Muscle of leg (tissue), 11 donors: Measurements from ENCODE around the gene SGCG. TPM values are rescaled to one million over a fixed set of nuclear protein-coding genes. Genes with fewer than 3 reads are reported as not detected.
A peak's percentile ranks its signal among the peaks of the same experiment; 100 is the strongest.

Experiments
- DNase-seq: peaks from one replicate; pipeline ENCODE4 v3.0.0; 2013
- H3K27ac ChIP-seq: one replicate; pipeline ENCODE4 v1.5.1; 2013; ENCODE audit warnings: mild to moderate bottlenecking, low read length, control low read depth
- H3K27me3 ChIP-seq: one replicate; pipeline ENCODE4 v1.6.1; 2013; ENCODE audit warnings: low read length; ENCODE audit not compliant: control insufficient read depth, insufficient read depth
- H3K36me3 ChIP-seq: one replicate; pipeline ENCODE4 v1.6.1; 2013; ENCODE audit warnings: low read length; ENCODE audit not compliant: control insufficient read depth, insufficient read depth
- H3K4me1 ChIP-seq: one replicate; pipeline ENCODE4 v1.6.1; 2013; ENCODE audit warnings: low read length; ENCODE audit not compliant: control insufficient read depth, insufficient read depth
- H3K4me3 ChIP-seq: one replicate; pipeline ENCODE4 v1.5.1; 2013; ENCODE audit warnings: low read length, control low read depth
- H3K9me3 ChIP-seq: replicated peaks from 2 replicates; pipeline ENCODE4 v1.6.1; 2013; ENCODE audit warnings: low read depth, low read length; ENCODE audit not compliant: control insufficient read depth
- WGBS: methylation state at CpG from one replicate; pipeline ENCODE4 v1.1.5; 2013; ENCODE audit warnings: missing lambda C conversion rate; ENCODE audit not compliant: insufficient coverage; 5-methylcytosine and 5-hydroxymethylcytosine counted together
- polyA plus RNA-seq, 8 donors: library from polyadenylated mRNA; unstranded; fragments of 120-200 nt; gene quantifications; one replicate each; pipeline versions ENCODE4 v1.2.1 to v1.2.3, GENCODE V29; 2013; ENCODE audit warnings: inconsistent platforms in 1 of 8, low replicate concordance in 1 of 8; ENCODE audit not compliant: insufficient read length in 8 of 8, insufficient read depth in 1 of 8
- total RNA-seq: library from RNA; stranded (reverse); fragments of 120-200 nt; gene quantifications from one replicate; pipeline ENCODE4 v1.2.4, GENCODE V29; 2013

Gene SGCG
- total and polyA plus RNA-seq, 9 donors = 39.7 to 68.0 (median 52.5) TPM

GRCh38 chr13:23321535-23322241 is 140.9 kb downstream of the SGCG start:
- H3K4me1 ChIP-seq = peaks cover 17% of the 10 kb centered on the region
- H3K4me3 ChIP-seq = peak overlapping the region; percentile 1
- H3K9me3 ChIP-seq = no peaks in the 10 kb centered on the region
- peak overlapping the region; percentile 45 for H3K27ac ChIP-seq
- H3K27me3 ChIP-seq = no peaks in the 10 kb centered on the region
- DNase-seq = peak; percentile 90
- H3K36me3 ChIP-seq = no peaks in the 10 kb centered on the region
- no CpG with 5 or more reads among the region's 6 CpGs for WGBS

DNA sequence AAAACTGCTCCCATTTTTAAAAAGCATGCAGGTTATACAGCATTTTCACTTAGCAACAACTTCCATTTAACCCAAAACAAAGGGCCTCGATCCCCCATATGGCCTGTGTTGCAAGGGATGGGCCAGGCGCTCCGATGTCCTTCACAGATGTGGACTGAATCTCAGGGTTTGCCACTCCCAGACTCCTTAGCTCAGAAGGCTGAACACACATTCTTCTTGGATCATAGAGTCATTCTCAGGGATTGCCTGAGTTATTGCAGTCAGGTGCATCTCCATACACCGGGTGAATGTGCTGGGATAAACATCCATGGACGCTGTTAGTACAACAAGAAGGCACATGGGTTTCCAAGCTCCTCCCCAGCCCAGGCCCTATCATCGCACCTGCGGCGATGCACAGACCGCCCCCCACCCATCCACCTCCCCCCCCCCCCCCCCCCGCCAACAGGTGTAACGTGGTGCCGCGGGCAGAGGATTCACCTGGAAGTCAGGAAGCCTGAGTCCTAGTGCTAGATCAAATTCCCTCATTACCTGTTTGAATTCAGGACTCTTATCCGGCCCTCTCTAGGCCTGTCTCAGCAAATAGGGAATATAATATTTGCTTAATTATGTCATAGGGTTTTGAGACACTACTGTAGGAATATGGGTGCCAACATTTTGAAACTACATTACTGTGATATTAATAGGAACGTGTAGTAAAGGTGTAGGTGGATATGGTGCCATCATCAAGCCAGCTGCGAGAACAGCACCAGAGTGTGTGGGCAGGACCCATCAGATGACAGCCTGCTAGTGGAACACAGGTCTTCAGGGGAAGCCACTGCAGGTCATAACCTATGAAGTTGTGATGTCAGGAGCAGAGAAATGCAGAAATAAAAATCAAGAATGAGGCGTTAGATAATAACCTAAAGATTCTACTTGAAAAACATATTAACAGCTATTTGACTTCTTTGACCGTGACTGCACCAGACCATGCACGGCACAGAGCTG is 141.9 kb downstream of the SGCG start:
- DNase-seq = peak; percentile 19
- H3K4me1 ChIP-seq = peaks cover 17% of the 10 kb centered on the region
- no peaks in the 10 kb centered on the region for H3K9me3 ChIP-seq
- no peaks in the 10 kb centered on the region for H3K36me3 ChIP-seq
- H3K27me3 ChIP-seq = no peaks in the 10 kb centered on the region
- H3K27ac ChIP-seq = peak overlapping the region; percentile 45
- 79% methylated on average over 8 of the region's 19 CpGs for WGBS
- H3K4me3 ChIP-seq = no peak overlapping the region

DNA sequence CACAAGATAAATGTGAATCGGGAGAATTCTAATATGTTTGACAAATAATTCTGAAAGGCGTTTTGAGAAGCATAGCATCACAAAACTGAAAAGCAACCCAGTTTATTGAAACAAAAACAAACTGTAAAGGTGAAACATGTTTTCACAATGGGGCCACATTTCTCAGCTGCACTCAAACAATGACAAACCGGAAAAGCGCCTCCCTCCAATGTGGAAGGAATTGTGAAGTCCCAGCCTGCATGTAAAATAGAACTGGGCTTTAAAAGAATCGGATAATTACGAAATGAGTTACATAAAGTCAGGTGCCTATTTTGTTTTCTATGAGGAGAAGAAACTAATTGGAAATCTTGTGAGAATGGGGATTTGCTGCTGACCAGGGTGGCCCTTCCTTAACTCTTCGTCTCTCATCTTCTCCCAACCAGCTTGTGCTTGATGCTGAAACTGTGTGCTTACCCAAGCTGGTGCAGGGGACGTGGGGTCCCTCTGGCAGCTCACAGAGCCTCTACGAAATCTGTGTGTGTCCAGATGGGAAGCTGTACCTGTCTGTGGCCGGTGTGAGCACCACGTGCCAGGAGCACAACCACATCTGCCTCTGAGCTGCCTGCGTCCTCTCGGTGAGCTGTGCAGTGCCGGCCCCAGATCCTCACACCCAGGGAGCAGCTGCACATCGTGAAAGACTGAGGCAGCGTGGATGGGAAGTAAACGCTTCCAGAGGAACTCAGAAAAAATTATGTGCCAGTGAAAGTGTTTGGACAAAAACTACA is 143.3 kb downstream of the SGCG start:
- Histone ChIP-seq H3K27me3 (no peaks in the 10 kb centered on the region), H3K9me3 (no peaks in the 10 kb centered on the region), H3K4me1 (peaks cover 15% of the 10 kb centered on the region), H3K4me3 (no peak overlapping the region), H3K27ac (peak overlapping the region; percentile 37), H3K36me3 (no peaks in the 10 kb centered on the region)
- WGBS = 40% methylated on average over 11 of the region's 17 CpGs
- DNase-seq = peak; percentile 44

- Histone ChIP-seq H3K4me3 (no peak overlapping the region), H3K36me3 (no peaks in the 10 kb centered on the region), H3K27me3 (no peaks in the 10 kb centered on the region), H3K4me1 (peaks cover 11% of the 10 kb centered on the region), H3K9me3 (no peaks in the 10 kb centered on the region), H3K27ac (no peak overlapping the region)
- no peak for DNase-seq
- 83% methylated on average over 2 of the region's 2 CpGs for WGBS
Measured at GRCh38 chr13:23325191-23325590, 144.4 kb downstream of the SGCG start.

GRCh38 chr13:23330356-23330755 is 149.6 kb downstream of the SGCG start:
- H3K4me1 ChIP-seq = no peaks in the 10 kb centered on the region
- WGBS = 94% methylated on average over 3 of the region's 6 CpGs
- H3K9me3 ChIP-seq = peaks cover 4% of the 10 kb centered on the region

DNA sequence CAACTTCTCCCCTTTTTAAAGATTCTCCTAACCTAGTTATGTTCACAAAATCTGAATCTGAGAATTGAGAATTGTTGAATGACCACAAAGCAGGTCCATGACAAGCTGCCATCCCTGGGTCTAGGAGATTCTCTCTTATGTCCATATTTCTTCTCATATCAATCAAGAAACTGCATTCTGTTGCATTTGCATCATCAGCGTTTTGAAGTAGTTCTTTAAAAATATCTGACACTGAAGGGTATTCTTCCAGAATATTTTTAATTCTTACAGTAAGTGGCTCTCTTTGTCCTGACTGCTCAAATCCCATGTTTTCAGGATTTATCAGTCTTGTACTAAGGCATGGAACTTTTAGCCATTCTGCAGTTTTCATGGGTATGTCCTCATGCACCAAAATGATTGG is 158.4 kb downstream of the SGCG start:
- Histone ChIP-seq H3K36me3 (peaks cover 24% of the 10 kb centered on the region), H3K9me3 (peaks cover 19% of the 10 kb centered on the region), H3K4me1 (no peaks in the 10 kb centered on the region), H3K27me3 (no peaks in the 10 kb centered on the region), H3K4me3 (no peak overlapping the region), H3K27ac (no peak overlapping the region)
- WGBS = no CpG with 5 or more reads among the region's 1 CpG
- no peak for DNase-seq

More at GRCh38 chr13:23330356-23330755, 149.6 kb downstream of the SGCG start:
- Histone ChIP-seq H3K27me3 (no peaks in the 10 kb centered on the region), H3K36me3 (peaks cover 2% of the 10 kb centered on the region), H3K4me3 (no peak overlapping the region), H3K27ac (no peak overlapping the region)
- no peak for DNase-seq

DNA sequence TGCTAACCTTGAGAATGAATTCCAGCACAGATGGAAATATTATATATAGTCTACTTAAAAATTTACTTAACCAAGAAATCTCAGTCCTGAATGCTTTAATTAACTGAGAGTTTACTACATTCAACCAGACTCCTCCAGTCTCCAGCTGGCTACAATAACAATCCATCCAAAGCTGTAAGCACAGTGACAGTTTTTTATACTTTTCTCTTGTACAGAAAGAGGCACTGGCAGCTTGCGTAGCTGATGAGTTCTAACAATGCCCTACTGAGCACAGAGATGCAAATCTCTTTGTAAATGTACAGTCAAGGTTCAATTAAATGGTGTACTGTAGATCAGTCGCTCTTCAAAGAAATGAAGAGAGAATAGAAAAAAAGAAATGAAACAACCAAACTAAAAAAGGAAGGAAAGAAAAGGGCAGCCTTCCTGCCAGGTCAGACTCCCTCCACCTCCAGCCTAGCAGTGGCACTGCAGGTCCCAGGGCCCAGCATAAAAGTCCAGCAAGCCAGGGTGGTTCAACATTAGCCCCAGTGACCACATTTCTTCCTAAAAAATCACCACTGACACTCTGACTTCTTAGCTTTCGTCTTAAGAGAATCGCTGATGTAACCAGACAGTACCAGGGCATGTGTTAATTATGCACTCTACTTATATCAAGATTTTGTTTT is 164.3 kb downstream of the SGCG start:
- Histone ChIP-seq H3K9me3 (no peaks in the 10 kb centered on the region), H3K27ac (no peak overlapping the region), H3K27me3 (no peaks in the 10 kb centered on the region), H3K4me1 (no peaks in the 10 kb centered on the region), H3K4me3 (no peak overlapping the region), H3K36me3 (peaks cover 35% of the 10 kb centered on the region)
- no CpG with 5 or more reads among the region's 4 CpGs for WGBS
- DNase-seq = no peak

DNA sequence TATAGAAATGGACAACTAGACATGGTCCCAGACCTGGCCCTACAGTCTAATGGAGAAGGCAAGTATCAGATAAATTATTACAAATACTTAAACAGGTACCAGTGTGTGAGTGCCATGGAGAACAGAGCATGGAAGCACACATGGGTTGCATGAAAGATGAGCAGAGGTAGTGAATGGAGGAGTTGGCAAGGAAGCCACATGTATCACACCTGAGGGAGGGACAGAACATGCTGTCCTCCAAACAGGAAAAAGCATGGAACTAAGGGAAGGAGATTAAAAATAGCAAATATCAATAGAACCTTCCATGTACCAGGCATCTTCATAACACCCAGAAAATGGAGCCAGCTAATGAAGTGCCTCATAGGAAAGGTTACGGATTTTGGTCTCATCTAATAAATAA is 166.8 kb downstream of the SGCG start:
- no peaks in the 10 kb centered on the region for H3K4me1 ChIP-seq
- no peak overlapping the region for H3K4me3 ChIP-seq
- H3K27me3 ChIP-seq = no peaks in the 10 kb centered on the region
- no CpG with 5 or more reads among the region's 1 CpG for whole genome bisulfite sequencing
- peaks cover 32% of the 10 kb centered on the region for H3K36me3 ChIP-seq
- no peak for DNase-seq
- no peaks in the 10 kb centered on the region for H3K9me3 ChIP-seq
- H3K27ac ChIP-seq = no peak overlapping the region

GRCh38 chr13:23348262-23349127 is 167.7 kb downstream of the SGCG start:
- no peak for DNase-seq
- 63% methylated on average over 1 of the region's 4 CpGs for WGBS
- Histone ChIP-seq H3K27ac (no peak overlapping the region), H3K36me3 (peaks cover 36% of the 10 kb centered on the region), H3K9me3 (no peaks in the 10 kb centered on the region), H3K27me3 (no peaks in the 10 kb centered on the region), H3K4me3 (no peak overlapping the region), H3K4me1 (no peaks in the 10 kb centered on the region)
